NCI-H1694 treated with DMSO at 0.1 percent for 48 hours (cell line): ENCODE data around the gene DCDC2B.
"Not testable (repeated sequence)": the region's sequence is repeated elsewhere in the genome, so short reads cannot be mapped to it uniquely, and the experiment has no call there.

Experiments used
- DNase-seq: peaks from one replicate; lab custom pipeline; 2025; lab: John Stamatoyannopoulos, UW

Gene DCDC2B

GRCh38 chr1:32256473-32257226, 47.8 kb downstream of the DCDC2B start:
- DNase-seq, result no peak

- no peak for DNase-seq
These were observed 48.3 kb downstream of the DCDC2B start for GRCh38 chr1:32257227-32257508.

DNA sequence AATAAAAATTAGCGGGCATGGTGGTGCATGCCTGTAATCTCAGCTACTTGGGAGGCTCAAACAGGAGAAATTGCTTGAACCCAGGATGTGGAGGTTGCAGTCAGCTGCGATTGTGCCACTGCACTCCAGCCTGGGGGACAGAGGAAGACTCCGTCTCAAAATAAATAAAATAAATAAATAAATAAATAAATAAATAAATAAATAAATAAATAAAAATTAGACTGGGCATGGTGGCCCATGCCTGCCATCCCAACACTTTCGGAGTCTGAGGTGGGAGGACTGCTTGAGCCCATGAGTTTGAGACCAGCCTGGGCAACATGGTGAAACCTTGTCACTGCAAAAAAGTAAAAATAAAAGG, 54.3 kb downstream of the DCDC2B start:
- DNase-seq, result not testable (repeated sequence)

GRCh38 chr1:32263744-32264143, 54.9 kb downstream of the DCDC2B start:
- DNase-seq, result no peak
